NCI-H1694 treated with DMSO at 0.1 percent for 48 hours (cell line): ENCODE data around the gene FAM174C.
"Not testable (repeated sequence)": the region's sequence is repeated elsewhere in the genome, so short reads cannot be mapped to it uniquely, and the experiment has no call there.

Experiments used
- DNase-seq: peaks from one replicate; lab custom pipeline; 2025; lab: John Stamatoyannopoulos, UW

Gene FAM174C

DNA sequence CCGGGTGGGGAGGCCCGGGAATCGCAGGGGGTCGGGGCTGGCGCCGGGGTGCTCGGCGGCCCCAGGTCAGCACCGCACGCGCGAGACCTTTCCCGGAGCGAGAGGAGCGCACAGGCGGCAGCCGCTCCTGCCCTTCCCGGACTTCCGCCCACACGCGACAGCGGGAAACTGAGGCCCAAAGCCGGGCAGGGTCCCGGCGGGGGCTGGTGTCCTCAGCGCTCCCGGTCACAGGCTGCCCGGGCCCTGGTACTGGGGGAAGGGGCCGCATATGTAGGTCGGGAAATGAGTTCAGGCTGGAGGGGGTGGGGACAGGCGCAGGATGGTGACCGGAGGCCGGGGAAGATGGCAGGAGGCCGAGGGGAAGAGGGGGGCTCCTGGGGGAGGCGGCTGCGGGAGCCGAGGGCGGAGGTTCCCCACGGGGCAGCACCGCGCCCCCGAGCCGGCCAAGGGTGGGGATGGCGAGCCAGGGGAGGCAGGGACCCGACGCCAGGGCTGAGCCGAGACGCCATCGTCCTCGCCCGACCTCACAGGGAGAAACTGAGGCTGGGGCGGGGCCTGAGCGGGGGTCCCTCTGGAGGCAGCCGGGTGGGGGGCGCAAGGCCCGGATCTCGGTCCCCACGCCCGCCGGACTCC, 38.2 kb upstream of the FAM174C start:
- DNase-seq: no peak

DNA sequence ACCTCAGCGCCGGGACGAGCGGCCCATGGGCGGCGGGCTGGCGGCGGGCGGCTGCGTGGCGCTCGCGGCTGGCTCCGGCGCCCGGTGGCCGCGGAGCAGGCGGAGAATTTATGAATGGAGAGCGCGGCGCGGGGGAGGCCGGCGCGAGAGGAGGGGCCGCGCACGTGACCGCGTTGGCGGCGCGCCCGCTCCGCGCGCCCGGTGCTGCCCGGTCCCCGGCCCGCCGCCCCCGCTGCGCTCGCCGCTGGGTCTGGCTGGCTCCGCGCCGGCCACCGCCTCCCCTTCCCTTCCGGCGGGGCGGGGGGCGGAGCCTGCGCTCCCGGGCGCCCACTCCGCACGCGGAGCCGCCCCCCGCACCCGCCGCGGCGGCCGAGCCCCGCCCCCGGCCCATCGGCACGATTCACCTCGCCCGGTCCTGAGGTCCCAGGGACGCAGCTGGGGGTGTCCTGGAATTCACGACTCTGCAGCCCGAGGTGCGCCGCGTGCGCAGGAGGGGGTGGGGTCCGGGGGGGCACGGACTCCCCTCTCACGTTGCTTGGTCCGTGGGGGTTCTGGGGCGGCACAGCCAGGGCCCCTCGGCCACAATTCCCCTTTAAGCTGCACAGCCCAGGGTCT, 37.5 kb upstream of the FAM174C start, which contains the start of gene CBARP:
Gene CBARP, minus strand, starts transcription at position 252 of the 615 bp plus-strand sequence. CDS start 1,905 bp downstream, outside the sequence.
- DNase-seq: no peak

DNA sequence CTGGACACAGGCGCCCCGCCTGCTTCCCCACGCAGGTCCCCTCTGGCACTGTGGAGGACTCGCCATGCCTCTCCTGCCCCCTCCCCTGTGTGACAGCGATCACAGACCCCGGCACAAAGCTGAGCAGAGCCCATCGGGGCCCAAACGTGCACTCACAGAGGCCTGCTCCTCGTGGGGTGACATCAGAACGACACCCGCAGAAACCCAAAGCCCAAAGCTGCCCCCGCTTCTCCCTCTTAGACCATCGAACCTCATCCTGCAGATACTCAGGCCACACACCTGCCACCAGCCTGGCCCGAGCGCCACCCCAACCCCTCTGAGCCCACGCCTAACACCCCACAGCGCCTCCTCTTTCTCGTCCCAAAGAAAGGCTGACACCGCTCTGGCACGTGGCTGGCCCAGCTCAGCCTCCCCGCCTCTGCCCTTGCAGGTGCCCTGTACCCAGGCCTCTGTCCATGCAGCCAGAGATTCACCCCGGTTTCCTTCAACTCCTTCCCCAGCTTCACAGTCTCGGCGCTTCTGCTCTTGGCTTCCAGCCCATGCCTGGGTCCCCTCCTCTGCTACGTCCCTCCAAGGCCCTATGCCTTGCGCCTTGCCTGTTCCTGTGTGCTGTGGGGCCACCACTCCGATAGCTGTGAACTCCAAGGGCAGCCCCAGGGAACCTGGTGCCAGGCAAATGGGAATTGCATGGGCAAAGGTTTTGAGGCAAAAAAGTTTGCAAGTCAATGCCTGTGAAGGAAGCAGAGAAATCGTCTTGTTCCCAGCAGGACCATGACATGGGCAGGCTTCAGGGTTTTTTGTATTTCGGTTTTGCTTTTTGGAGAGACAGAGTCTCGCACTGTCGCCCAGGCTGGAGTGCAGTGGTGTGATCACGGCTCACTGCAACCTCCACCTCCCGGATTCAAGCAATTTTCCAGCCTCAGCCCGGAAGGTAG, 36.7 kb upstream of the FAM174C start:
- no peak for DNase-seq

DNA sequence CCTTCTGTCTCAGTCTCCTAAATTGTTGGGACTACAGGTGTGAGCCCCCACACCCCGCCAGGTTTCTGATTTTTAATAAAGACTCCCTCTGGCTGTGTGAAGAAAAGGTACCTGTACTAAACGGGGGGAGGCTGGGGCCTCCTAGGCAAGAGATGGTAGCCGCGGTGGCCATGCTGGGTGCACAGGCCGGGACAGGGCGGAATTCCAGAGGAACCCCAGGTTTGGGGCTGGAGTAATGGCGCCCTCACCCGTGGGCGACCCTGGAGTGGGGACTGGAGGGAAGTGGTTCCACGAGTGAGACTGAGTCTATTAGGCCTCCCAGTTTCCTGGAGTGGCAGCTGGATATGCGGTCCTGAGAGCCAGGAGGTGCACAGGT, 35.9 kb upstream of the FAM174C start:
- no peak for DNase-seq

DNA sequence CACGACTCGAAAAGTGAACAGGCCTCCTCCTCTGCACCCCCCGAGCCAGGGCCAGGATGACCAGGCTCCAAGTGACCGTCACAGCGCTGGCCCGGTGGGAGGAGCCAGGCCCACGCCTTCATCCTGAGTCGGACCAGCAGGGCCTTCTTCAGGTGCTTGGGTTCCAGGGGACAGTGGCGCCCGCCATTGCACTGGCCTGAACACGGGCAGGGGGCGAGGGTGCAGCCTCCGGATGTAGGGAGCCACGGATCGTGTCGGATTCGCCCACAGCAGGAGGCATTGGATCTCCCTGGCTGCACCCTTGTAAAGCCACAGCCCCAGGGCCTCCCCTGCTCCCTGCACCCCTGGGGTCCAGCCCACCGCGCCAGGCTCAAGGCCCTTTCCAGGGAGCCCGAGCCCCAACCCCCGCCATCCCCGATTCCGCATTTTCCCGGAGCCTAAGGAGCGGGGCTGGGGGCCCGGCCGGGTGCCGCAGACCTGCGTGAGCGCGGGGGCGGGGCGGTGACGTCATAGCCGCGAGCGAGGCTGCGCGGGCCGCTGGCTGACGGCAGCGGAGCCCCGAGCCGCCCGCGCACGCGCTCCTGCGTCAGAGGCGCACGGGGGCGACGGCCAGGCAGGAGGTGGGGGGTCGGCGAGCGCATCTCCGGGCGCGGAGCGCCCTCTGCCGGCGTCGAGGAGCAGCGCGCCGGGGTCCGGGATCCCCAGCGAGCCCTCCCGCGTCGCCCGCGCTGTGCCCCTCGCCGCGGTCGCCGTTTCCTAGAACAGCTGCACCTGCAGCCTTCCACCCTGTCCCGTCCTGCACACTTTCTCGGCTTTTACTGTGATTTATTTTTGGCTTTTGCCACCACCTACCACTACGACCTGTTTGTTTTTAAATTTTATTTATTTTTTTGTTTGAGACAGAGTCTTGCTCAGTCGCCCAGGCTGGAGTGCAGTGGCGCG, 35.3 kb upstream of the FAM174C start:
- DNase-seq: peak; percentile 74

DNA sequence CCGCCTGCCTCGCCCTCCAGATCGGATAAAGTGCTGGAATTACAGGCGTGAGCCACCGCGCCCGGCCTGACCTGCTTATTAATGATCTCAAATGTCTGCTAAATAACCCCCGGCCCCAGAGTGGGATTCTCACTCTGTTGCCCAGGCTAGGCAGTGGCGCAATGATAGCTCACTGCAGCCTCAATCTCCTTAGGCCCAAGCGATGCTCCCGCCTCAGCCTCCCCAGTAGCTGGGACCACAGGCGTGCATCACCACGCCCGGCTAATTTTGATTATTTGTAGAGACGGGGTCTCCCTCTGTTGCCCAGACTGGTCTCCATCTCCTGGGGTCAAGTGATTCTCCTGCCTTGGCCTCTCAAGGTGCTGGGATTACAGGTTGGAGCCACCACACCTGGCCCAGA, 34.4 kb upstream of the FAM174C start:
- DNase-seq: no peak

DNA sequence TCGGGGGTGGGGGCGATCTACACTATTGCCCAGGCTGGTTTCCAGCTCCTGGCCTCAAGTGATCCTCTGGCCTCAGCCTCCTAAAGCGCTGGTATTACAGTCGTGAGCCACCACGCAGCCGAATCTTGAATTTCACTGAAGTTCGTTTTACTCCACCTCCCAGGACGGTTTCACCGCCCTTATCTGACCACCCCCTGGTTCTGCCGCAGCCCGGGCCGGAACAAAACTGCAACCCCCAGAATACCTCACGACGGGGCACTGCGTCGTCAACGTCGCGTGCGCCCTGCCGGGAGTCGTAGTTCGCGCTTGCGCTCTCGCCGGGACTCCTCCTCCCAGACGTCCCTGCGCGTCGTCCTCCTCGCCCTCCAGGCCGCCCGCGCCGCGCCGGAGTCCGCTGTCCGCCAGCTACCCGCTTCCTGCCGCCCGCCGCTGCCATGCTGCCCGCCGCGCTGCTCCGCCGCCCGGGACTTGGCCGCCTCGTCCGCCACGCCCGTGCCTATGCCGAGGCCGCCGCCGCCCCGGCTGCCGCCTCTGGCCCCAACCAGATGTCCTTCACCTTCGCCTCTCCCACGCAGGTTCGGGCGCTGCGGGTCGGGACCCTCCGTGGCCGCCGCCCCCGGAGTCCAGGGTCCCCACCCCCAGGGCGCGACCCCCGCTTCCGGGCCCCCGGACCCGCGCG, 33.8 kb upstream of the FAM174C start, which contains the start of gene ATP5F1D:
Gene ATP5F1D, plus strand, starts transcription at position 335 of the 679 bp plus-strand sequence. Its CDS starts 100 bp downstream, at position 435.
- peak; percentile 72 for DNase-seq

DNA sequence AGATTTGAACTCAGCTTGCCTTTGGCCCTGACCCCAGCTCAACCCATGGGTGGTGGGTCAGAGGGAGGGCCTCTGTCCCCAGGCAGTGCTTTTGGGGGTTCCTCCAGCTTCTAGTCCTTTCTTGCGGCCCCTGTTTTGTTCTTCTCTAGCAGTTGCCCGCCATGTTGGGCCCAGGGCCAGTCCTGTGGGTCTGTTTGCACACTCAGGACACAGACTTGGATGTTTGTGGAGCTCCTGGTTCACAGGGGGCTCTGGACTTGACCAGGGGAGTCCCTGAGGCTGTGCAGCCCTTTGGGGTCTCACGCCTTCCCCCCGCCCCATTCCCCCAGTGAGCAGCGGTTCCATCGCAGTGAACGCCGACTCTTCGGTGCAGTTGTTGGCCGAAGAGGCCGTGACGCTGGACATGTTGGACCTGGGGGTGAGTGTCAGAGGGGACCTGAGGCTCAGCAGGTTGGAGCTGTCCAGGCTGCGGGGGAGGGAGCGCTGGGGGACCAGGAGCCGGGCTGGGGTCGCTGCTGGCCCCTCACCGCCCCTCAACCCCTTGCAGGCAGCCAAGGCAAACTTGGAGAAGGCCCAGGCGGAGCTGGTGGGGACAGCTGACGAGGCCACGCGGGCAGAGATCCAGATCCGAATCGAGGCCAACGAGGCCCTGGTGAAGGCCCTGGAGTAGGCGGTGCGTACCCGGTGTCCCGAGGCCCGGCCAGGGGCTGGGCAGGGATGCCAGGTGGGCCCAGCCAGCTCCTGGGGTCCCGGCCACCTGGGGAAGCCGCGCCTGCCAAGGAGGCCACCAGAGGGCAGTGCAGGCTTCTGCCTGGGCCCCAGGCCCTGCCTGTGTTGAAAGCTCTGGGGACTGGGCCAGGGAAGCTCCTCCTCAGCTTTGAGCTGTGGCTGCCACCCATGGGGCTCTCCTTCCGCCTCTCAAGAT, 31.3 kb upstream of the FAM174C start:
- peak; percentile 65 for DNase-seq

DNA sequence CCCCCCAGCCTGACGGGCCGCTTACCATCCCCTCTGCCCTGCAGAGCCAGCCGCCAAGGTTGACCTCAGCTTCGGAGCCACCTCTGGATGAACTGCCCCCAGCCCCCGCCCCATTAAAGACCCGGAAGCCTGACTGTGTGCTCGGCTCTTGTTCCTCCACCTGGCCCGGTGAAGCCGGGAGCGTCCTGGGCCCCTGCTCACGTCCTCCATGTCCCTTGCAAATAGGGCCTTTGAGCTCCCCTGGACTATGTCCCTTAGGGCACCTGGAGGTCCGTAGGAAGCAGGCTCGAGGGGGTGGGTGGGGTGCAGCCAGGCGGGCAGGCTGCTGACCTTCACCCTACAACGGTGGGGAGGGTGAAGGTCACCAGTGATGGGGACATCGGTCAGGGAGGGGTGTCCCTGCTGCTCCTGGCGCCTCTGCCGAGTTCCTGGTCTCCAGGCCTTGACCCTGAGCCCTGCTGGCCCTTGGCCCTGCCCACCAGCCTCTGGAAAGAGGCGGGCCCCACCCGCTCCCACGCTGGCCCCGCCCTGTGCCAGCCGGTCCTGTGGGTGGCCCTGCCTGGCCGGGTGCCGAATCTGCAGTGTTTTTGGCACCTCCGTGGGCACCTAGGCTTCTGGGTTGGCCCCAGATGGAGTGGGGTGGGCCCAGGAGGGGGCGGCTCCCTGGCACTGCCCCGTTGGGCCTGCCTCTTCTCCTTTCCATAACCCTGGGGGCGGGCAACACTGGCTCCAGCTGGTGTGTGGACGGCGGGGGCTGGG, 30.5 kb upstream of the FAM174C start:
- no peak for DNase-seq

DNA sequence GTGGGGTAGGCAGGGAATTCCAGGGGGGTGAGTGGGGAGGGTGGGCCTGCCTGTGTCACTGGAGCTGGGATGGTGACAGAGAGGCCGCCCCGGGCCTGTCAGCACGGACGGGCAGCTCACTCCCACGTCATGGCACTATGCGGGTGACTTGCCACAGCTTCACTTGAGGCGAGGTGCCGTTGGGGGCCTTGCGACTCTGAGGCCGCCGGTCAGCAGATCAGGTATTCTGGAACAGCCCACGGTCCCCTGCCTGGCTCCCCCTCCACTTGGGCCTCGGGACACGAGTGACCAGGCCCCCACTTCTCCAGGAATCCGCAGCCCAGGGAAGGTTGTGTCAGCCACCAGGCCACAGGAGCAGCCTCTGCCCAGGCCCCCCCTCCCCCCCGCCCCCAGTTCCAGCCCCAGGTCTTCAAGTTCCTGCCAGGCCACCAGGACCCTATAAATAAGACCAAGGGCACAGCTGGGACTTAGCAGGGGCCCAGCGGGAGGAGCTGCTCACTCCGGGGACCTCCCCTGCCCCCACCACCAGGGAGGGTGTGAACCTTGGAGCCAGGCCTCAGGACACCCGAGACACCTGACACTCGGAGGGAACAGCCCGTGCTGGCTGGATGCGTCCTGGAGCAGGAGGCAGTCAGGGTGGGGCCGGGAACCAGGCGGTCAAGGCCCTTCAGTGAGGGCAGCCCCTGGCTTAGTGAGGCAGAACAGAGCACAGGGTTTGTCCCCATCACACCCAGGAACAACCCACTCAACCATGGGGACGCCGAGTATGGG, 29.7 kb upstream of the FAM174C start:
- DNase-seq: no peak

DNA sequence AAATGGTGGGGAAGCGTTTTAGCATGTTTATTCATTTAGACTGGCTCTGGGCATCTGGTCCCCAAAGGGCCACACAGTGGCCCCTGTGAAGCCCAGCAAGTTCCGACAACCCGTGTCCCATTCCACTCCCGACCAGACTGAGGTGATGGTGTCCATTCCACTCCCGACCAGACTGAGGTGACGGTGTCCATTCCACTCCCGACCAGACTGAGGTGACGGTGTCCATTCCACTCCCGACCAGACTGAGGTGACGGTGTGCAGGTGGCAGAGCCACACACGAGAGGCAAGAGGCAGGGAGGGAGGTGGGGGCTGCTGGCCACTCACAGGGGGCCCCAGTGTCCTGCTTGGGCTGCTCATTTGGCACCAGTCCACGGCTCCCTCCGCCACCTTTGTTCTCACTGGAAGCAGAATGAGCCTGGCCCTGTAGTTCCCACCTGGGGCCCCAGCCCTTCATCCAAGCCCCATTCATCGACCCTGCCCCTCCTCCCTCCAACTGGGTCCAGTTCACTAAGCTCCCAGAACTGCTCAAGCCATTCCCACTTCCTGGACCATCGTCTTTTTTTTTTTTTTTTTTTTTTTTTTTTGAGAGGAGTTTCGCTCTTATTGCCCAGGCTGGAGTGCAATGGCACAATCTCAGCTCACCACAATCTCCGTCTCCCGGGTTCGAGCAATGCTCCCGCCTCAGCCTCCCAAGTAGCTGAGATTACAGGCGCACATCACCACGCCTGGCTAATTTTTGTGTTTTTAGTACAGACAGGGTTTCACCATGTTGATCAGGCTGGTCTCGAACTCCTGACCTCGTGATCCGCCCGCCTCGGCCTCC, 28.9 kb upstream of the FAM174C start:
- DNase-seq: not testable (repeated sequence)

DNA sequence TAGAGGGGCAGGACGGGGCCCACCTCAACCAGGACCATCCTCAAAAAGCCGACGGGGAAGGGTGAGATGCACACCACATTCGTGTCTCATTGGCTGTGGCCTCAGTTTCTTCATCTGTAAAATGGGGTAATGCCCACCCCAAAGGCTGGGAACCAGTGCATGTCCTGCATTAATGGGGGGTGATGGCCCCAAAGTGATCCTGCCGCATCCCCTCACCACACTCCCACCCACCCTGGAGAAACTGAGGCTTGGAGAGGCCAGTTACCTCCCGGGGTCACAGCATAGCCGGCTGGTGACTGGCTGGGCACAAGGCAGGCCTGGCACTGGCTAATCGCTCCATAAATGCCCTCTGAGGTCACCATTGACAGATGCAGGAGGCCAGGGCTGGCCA, 27.6 kb upstream of the FAM174C start:
- DNase-seq: no peak

DNA sequence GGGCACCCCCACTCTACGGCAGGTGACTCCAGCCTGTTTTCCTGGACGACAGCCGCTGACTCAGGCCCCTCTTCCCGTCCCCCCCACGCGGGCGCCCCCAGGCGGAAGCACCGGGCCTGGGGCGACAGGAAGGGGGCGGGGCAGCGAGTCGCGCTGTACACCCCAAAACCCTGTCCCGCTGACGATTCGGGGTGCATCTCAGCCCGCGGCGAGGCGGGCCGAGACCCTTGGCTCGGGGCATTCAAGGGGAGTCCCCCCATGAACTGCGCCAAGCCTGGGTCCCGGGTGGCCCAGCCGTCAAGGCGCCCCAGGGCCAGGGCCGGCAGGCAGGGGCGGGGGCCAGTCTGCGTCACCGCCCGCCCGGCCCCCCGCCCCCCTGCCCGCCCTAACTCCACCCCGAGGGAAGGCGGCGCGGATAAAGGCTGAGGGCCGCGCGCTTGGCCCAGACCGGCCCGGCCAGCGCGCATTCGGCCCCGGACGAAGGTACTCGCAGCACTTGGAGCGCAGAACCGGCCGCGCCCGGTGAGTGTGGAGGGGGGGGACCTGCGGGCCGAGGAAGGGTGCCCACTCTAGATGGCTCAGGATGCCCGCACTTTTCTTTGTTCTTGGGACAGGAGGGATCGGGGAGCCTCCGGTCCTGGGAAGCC, 27.1 kb upstream of the FAM174C start, which contains the start of gene MIDN:
Gene MIDN, plus strand, starts transcription at position 445 of the 647 bp plus-strand sequence. CDS start 1,714 bp downstream, outside the sequence.
- DNase-seq: no peak

DNA sequence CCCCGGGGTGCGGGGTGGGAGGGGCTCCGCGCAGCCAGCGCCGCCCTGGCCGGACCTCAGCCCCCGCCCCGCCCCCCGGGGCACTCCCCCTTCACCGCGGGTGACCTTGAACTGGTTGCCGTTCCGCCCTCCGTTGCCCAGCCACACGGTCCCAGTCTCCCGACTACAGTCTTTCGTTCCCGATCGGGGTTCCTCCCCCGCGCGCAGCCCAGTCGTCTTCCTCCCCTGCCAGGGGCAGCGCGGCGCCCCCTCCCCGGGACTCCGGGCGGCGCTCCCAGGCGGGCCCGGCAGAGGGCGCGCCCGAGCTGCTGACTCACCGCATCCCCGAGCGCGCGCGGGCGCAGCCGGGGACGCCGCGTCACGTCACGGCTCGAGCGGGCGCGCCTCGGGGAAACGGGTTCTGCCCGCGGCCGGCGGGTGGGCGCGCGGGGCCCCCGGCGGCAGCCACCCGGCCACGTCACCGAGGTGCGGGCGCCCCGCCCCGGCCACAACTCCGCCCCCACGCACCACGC, 26.5 kb upstream of the FAM174C start:
- peak; percentile 36 for DNase-seq

DNA sequence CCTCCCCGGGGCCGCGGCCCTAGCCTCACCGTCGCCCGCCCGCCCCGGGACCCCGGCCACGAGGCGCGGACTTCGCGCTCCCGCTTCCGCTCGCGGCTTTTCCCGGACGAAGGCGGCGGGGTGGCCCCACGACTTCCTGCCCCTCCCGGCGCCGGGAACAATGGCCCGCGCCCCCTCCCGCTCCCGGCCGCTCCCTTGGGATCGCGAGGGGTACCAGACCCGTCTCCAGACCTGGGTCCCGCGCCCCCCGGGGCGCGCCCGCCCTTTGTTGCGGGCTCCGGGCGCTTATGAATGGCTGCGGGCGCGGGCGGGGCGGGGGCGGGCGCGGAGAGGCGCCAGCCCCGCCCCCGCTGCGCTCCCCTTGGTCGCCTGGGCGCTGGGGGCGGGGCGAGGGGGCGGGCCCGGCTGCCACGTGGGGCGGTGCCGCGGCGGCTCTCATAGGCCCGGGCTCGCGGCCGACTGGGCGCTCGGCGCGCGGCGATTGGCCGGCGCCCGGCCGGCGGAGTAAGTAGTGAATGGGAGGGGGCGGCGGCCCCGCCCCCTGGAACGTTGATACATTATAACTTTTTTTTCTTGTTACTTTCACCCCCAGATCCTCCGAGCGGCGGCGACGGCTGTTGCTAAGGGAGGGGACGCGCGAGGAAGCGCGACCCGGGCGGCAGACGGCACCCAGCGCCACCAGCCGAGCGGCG, 25.9 kb upstream of the FAM174C start:
- peak; percentile 82 for DNase-seq

DNA sequence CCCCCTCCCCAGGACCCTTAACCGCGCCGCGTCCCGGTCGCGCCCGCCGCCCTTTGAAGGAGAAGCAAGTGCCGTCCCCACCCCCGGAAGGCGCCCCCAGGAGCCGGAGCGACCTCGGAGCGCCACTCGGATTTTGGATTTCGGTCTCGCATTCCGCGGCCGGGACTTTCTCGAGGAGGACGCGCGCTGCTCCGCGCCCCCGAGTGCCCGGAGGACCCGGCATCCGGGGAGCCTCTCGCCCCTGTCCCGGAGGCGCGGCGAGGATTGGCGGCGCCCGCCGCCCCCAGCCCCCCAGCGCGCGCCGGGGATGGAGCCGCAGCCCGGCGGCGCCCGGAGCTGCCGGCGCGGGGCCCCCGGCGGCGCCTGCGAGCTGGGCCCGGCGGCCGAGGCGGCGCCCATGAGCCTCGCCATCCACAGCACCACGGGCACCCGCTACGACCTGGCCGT, 25.3 kb upstream of the FAM174C start:
- DNase-seq: no peak
